Heart right ventricle (tissue), 16 donors: ENCODE results near the gene PHKG1. TPM values are rescaled to one million over a fixed set of nuclear protein-coding genes. Genes with fewer than 3 reads are reported as not detected.
"Not testable (repeated sequence)": the region's sequence is repeated elsewhere in the genome, so short reads cannot be mapped to it uniquely, and the experiment has no call there.

Source experiments
- ATAC-seq, 8 donors: fragments of 200-7000 bp; cut with Tn5 transposase; one replicate each; pipeline ENCODE4 v1.9.1; 2020; ENCODE audit warnings: mild to moderate bottlenecking in 8 of 8, moderate library complexity in 8 of 8, moderate number of reproducible peaks in 1 of 8
- DNase-seq, 2 donors: peaks; one replicate each; pipeline ENCODE4 v3.0.0-alpha.2; 2020
- H3K27ac ChIP-seq, 10 donors: fragments of 200-600 bp; sonication (generic) in 2 of 10; one replicate each; pipeline versions ENCODE4 v1.5.0 to v1.8.0; 2020 to 2022; ENCODE audit warnings: mild to moderate bottlenecking in 3 of 10
- H3K27me3 ChIP-seq, 7 donors: fragments of 200-600 bp; one replicate each; pipeline ENCODE4 v1.8.0; 2021 to 2022; ENCODE audit warnings: mild to moderate bottlenecking in 2 of 7
- H3K36me3 ChIP-seq, 9 donors: fragments of 200-600 bp; sonication (generic) in 1 of 9; one replicate each; pipeline versions ENCODE4 v1.5.0 to v1.8.0; 2020 to 2022; ENCODE audit warnings: mild to moderate bottlenecking in 2 of 9
- H3K4me1 ChIP-seq, 9 donors: fragments of 200-600 bp; sonication (generic) in 1 of 9; one replicate each; pipeline versions ENCODE4 v1.5.0 to v1.8.0; 2020 to 2022; ENCODE audit warnings: mild to moderate bottlenecking in 4 of 9
- H3K4me3 ChIP-seq, 10 donors: fragments of 200-600 bp; sonication (generic) in 2 of 10; one replicate each; pipeline versions ENCODE4 v1.5.0 to v1.8.0; 2020 to 2022; ENCODE audit warnings: mild to moderate bottlenecking in 7 of 10, moderate library complexity in 2 of 10
- H3K9me3 ChIP-seq, 11 donors: fragments of 200-600 bp in 10 of 11; sonication (generic) in 2 of 11; one replicate each; pipeline versions ENCODE4 v1.5.0 to v1.8.0; 2013 to 2022; ENCODE audit warnings: mild to moderate bottlenecking in 2 of 11, control low read depth in 1 of 11, moderate library complexity in 1 of 11
- CTCF ChIP-seq, 9 donors: fragments of 200-600 bp; sonication (generic) in 2 of 9; IDR thresholded peaks; one replicate each; pipeline versions ENCODE4 v1.5.0 to v1.8.0; 2021 to 2022; ENCODE audit warnings: antibody characterized with exemption in 9 of 9, mild to moderate bottlenecking in 5 of 9, moderate library complexity in 1 of 9
- WGBS, 2 donors: extraction: QIAGEN DNeasy Blood & Tissue Kit; methylation state at CpG; one replicate each; pipeline ENCODE4 v1.1.7; 2013; ENCODE audit warnings: inconsistent platforms in 1 of 2; 5-methylcytosine and 5-hydroxymethylcytosine counted together
- intact Hi-C, 10 donors: fragments of 100-400 bp; cut with DNase I; formaldehyde crosslinking; loops; one replicate each; pipeline versions ENCODE4 v1.11.1 to v1.14.2; 2022
- polyA plus RNA-seq, 2 donors: library from polyadenylated mRNA; stranded (reverse); fragments of 200-250 nt; gene quantifications; one replicate each; pipeline ENCODE4 v1.2.3, GENCODE V29; 2013
- total RNA-seq, 10 donors: library from RNA; stranded (reverse); fragmentation: NEBNext Ultra II Directional in 3 of 10; extraction: Animal tissue kit (Norgen Biotek cat#: 25700) in 3 of 10; gene quantifications; one replicate each; pipeline versions ENCODE4 v1.2.1 to v1.2.4, GENCODE V29; 2021 to 2023
- donor health status: Arrhythmogenic right ventricular cardiomyopathy.
- donor health status: ischemic (EF 13 %, LVEDD 7.1; RV severe dilation, severe dysfunction).
- donor health status: healthy with polysubstance abuse.
- donor health status: DM: no; HTN: yes; CAD: no.
- donor health status: DM: no; HTN: no; CAD: no.
- donor health status: ischemic (EF 25% LVEDD 6.9; RV normal size, moderate dysfunction).
- donor health status: ischemic (EF 25% LVEDD 5.7; RV mildly dilated, moderate dysfunction).
- donor health status: healthy.
- donor health status: DM: yes; HTN: yes; CAD: no.
- donor health status: Ischemic cardiomyopathy.
- donor health status: ischemic (EF 35%, LVEDD 5.7; RV mildly dilated, moderate dysfunction).
- donor health status: nonischemic (EF 11% LVEDD 7.7; RV severe dilation, severe dysfunction).
- donor health status: DM: yes; HTN: yes; CAD: no.
- donor health status: PGD.
- donor health status: ischemic (EF 29% LVEDD 5.4; RV normal size, mild dysfunction).
- donor health status: nonischemic (EF 23%, LVEDD 6.1; RV moderate dilation, normal function).

PHKG1 gene
- total and polyA plus RNA-seq, 12 donors, result 2.3 to 52.2 (median 21.4) TPM

GRCh38 chr7:56033671-56034432, 58.9 kb downstream of the PHKG1 start:
- intact Hi-C loops, result no loop called here
- peak overlapping the region; percentile 54 to 80 (median 67) for H3K4me3 ChIP-seq
- peaks cover 0 to 21% (median 0%) of the 10 kb centered on the region in 9 donors for H3K36me3 ChIP-seq
- TF ChIP-seq CTCF (IDR thresholded peaks at IDR 0.05), result peak in 7 of 9 donors; percentile 19 to 43 (median 35)
- H3K27ac ChIP-seq, result peak overlapping the region in 5 of 10 donors; percentile 15 to 54 (median 51)
- WGBS, 2 donors, result 1% methylated on average over 27 of the region's 27 CpGs
- DNase-seq, result peak; percentile 32 to 60
- no peaks in the 10 kb centered on the region for H3K9me3 ChIP-seq
- no peaks in the 10 kb centered on the region for H3K27me3 ChIP-seq
- H3K4me1 ChIP-seq, result peaks cover 0 to 10% (median 5%) of the 10 kb centered on the region in 9 donors
- peak; percentile 64 to 93 (median 90) for ATAC-seq

GRCh38 chr7:56032578-56032977, 60.2 kb downstream of the PHKG1 start:
- WGBS, 2 donors, result 96 to 98% methylated on average over 7 of the region's 7 CpGs
- intact Hi-C loops, ATAC-seq: not testable (repeated sequence)

GRCh38 chr7:56031556-56031955, 61.2 kb downstream of the PHKG1 start:
- H3K4me3 ChIP-seq, ATAC-seq, intact Hi-C loops: not testable (repeated sequence)

More at GRCh38 chr7:56032578-56032977, 60.2 kb downstream of the PHKG1 start:
- H3K9me3 ChIP-seq, DNase-seq, H3K27ac ChIP-seq, H3K4me1 ChIP-seq, H3K27me3 ChIP-seq, H3K4me3 ChIP-seq: not testable (repeated sequence)
- peaks cover 0 to 24% (median 0%) of the 10 kb centered on the region in 9 donors for H3K36me3 ChIP-seq

GRCh38 chr7:56030340-56030739, 62.4 kb downstream of the PHKG1 start:
- 96 to 97% methylated on average over 8 of the region's 8 CpGs for WGBS, 2 donors
- no peak overlapping the region for H3K27ac ChIP-seq
- H3K27me3 ChIP-seq, result no peaks in the 10 kb centered on the region
- peaks cover 0 to 10% (median 5%) of the 10 kb centered on the region in 9 donors for H3K4me1 ChIP-seq
- H3K4me3 ChIP-seq, result no peak overlapping the region
- no peak for TF ChIP-seq CTCF (IDR thresholded peaks at IDR 0.05)
- no peak for DNase-seq
- intact Hi-C loops, result no loop called here
- H3K36me3 ChIP-seq, result peaks cover 0 to 34% (median 0%) of the 10 kb centered on the region in 9 donors
- no peak for ATAC-seq
- H3K9me3 ChIP-seq, result no peaks in the 10 kb centered on the region

More at GRCh38 chr7:56031556-56031955, 61.2 kb downstream of the PHKG1 start:
- H3K27me3 ChIP-seq, H3K27ac ChIP-seq, H3K9me3 ChIP-seq, DNase-seq, H3K4me1 ChIP-seq: not testable (repeated sequence)
- peaks cover 0 to 29% (median 0%) of the 10 kb centered on the region in 9 donors for H3K36me3 ChIP-seq
- 87 to 92% methylated on average over 8 of the region's 8 CpGs for WGBS, 2 donors

Other genes starting within 250 kb of the PHKG1 start
- not detected for gene SEPTIN14, start 230.2 kb downstream of the PHKG1 start, total RNA-seq
- not detected for gene SEPTIN14, start 230.2 kb downstream of the PHKG1 start, polyA plus RNA-seq
- gene ZNF713, start 205.5 kb downstream of the PHKG1 start, total RNA-seq, result 1 to 10 TPM; 2.1 to 6.1 (median 3.2) TPM
- 1 to 10 TPM; 1.1 to 2.6 TPM for gene ZNF713, start 205.5 kb downstream of the PHKG1 start, polyA plus RNA-seq
- gene MRPS17, start 141.1 kb downstream of the PHKG1 start, total RNA-seq, result 10 to 100 TPM; 15.9 to 23.1 (median 17.6) TPM
- 10 to 100 TPM; 15.9 to 23.6 TPM for gene MRPS17, start 141.1 kb downstream of the PHKG1 start, polyA plus RNA-seq
- 100 to 1,000 TPM; 221 to 455 (median 348) TPM for gene NIPSNAP2, start 128.4 kb downstream of the PHKG1 start, total RNA-seq
- gene NIPSNAP2, start 128.4 kb downstream of the PHKG1 start, polyA plus RNA-seq, result 100 to 1,000 TPM in 1 of 2 donors, 10 to 100 TPM in 1; 93.8 to 124 TPM
- gene PSPH, start 41.5 kb downstream of the PHKG1 start, total RNA-seq, result 10 to 100 TPM in 4 of 10 donors, 1 to 10 TPM in 6; 7.5 to 14.7 (median 9.8) TPM
- 1 to 10 TPM; 5.1 TPM for gene PSPH, start 41.5 kb downstream of the PHKG1 start, polyA plus RNA-seq
- gene CCT6A, start 41.2 kb downstream of the PHKG1 start, total RNA-seq, result 10 to 100 TPM; 53.5 to 74.8 (median 66.2) TPM
- gene CCT6A, start 41.2 kb downstream of the PHKG1 start, polyA plus RNA-seq, result 100 to 1,000 TPM in 1 of 2 donors, 10 to 100 TPM in 1; 79.9 to 155 TPM
- gene SUMF2, start 28.7 kb downstream of the PHKG1 start, total RNA-seq, result 10 to 100 TPM; 20.8 to 49.2 (median 32.6) TPM
- 10 to 100 TPM; 38.2 to 49.0 TPM for gene SUMF2, start 28.7 kb downstream of the PHKG1 start, polyA plus RNA-seq
- 100 to 1,000 TPM; 379 to 537 (median 426) TPM for gene CHCHD2, start 13.5 kb upstream of the PHKG1 start, total RNA-seq
- 1,000 to 10,000 TPM in 1 of 2 donors, 10 to 100 TPM in 1; 73.0 to 1,047 TPM for gene CHCHD2, start 13.5 kb upstream of the PHKG1 start, polyA plus RNA-seq
- not detected for gene NUPR2, start 23.5 kb upstream of the PHKG1 start, total RNA-seq
- gene NUPR2, start 23.5 kb upstream of the PHKG1 start, polyA plus RNA-seq, result not detected